ENCODE data around the gene C6orf120.

C6orf120 gene

DNA sequence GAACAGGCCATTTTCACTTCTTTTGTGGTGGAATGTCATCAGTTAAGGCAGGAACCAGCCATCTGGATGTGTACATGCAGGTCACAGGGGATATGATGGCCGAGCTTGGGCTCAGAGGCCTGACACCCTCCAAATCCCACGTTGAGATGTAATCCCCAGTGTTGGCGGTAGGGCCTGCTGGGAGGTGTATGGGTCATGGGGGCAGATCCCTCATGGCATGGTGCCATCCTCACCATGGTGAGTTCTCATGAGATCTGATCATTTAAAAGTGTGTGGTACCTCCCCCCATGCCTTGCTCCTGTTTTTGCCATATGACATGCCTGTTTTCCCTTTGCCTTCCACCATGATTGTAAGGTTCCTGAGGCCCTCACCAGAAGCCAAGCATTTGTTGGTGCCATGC, 26.9 kb upstream of the C6orf120 start:
- Histone ChIP-seq H3K27ac (ENCODE audit: poor library complexity, severe bottlenecking) (no peak overlapping the region), H3K27me3 (ENCODE audit: insufficient read depth, poor library complexity, severe bottlenecking) (no peaks in the 10 kb centered on the region), H3K36me3 (ENCODE audit: low read depth) (peaks cover 24% of the 10 kb centered on the region), H3K4me3 (ENCODE audit: severe bottlenecking) (no peak overlapping the region), H3K9me3 (ENCODE audit: severe bottlenecking) (no peaks in the 10 kb centered on the region), H3K4me1 (ENCODE audit: insufficient read depth, poor library complexity, severe bottlenecking) (no peaks in the 10 kb centered on the region)
- no peak for TF ChIP-seq CTCF (IDR thresholded peaks at IDR 0.05; ENCODE audit: poor library complexity, severe bottlenecking)
- DNase-seq (ENCODE audit: low spot score) (no peak), ATAC-seq (ENCODE audit: low read depth) (no peak)

DNA sequence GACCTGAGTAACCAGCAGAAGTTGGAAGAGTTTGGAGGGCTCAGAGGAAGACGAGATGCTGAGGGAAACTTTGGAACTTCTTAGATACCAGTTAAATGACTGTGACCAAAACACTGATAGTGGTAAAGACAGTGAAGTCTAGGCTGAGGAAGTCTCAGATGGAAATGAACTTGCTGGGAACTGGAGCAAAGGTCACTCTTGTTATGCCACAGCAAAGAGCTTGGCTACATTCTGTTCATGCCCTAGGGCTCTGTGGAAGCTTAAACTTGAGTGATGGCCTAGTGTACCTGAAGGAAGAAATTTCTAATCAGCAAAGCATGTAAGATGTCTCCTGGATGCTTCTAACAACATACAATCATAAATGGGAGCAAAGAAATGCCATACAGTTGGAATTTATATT, 24.8 kb upstream of the C6orf120 start:
- no peak for TF ChIP-seq CTCF (IDR thresholded peaks at IDR 0.05; ENCODE audit: poor library complexity, severe bottlenecking)
- no peak overlapping the region for H3K27ac ChIP-seq (ENCODE audit: poor library complexity, severe bottlenecking)
- H3K36me3 ChIP-seq (ENCODE audit: low read depth) = peaks cover 29% of the 10 kb centered on the region
- no peaks in the 10 kb centered on the region for H3K4me1 ChIP-seq (ENCODE audit: insufficient read depth, poor library complexity, severe bottlenecking)
- H3K27me3 ChIP-seq (ENCODE audit: insufficient read depth, poor library complexity, severe bottlenecking) = no peaks in the 10 kb centered on the region
- H3K9me3 ChIP-seq (ENCODE audit: severe bottlenecking) = no peaks in the 10 kb centered on the region
- H3K4me3 ChIP-seq (ENCODE audit: severe bottlenecking) = no peak overlapping the region
- DNase-seq (ENCODE audit: low spot score) (no peak), ATAC-seq (ENCODE audit: low read depth) (no peak)

- no peak for ATAC-seq (ENCODE audit: low read depth)
- Histone ChIP-seq H3K4me1 (ENCODE audit: insufficient read depth, poor library complexity, severe bottlenecking) (no peaks in the 10 kb centered on the region), H3K27me3 (ENCODE audit: insufficient read depth, poor library complexity, severe bottlenecking) (no peaks in the 10 kb centered on the region), H3K9me3 (ENCODE audit: severe bottlenecking) (no peaks in the 10 kb centered on the region), H3K36me3 (ENCODE audit: low read depth) (peaks cover 32% of the 10 kb centered on the region), H3K4me3 (ENCODE audit: severe bottlenecking) (no peak overlapping the region), H3K27ac (ENCODE audit: poor library complexity, severe bottlenecking) (no peak overlapping the region)
- TF ChIP-seq CTCF (IDR thresholded peaks at IDR 0.05; ENCODE audit: poor library complexity, severe bottlenecking) = no peak
- DNase-seq (ENCODE audit: low spot score) = no peak
These were observed 23.6 kb upstream of the C6orf120 start for GRCh38 chr6:169678342-169678741.

- H3K9me3 ChIP-seq (ENCODE audit: severe bottlenecking) = peaks cover 20% of the 10 kb centered on the region
- peaks cover 64% of the 10 kb centered on the region for H3K36me3 ChIP-seq (ENCODE audit: low read depth)
- no peak overlapping the region for H3K27ac ChIP-seq (ENCODE audit: poor library complexity, severe bottlenecking)
- H3K27me3 ChIP-seq (ENCODE audit: insufficient read depth, poor library complexity, severe bottlenecking) = no peaks in the 10 kb centered on the region
- H3K4me3 ChIP-seq (ENCODE audit: severe bottlenecking) = no peak overlapping the region
- no peak for TF ChIP-seq CTCF (IDR thresholded peaks at IDR 0.05; ENCODE audit: poor library complexity, severe bottlenecking)
- no peak for ATAC-seq (ENCODE audit: low read depth)
- peaks cover 6% of the 10 kb centered on the region for H3K4me1 ChIP-seq (ENCODE audit: insufficient read depth, poor library complexity, severe bottlenecking)
- DNase-seq (ENCODE audit: low spot score) = no peak
These were observed 17.9 kb upstream of the C6orf120 start for GRCh38 chr6:169684056-169684455.

- no peaks in the 10 kb centered on the region for H3K27me3 ChIP-seq (ENCODE audit: insufficient read depth, poor library complexity, severe bottlenecking)
- DNase-seq (ENCODE audit: low spot score) (no peak), ATAC-seq (ENCODE audit: low read depth) (no peak)
- H3K36me3 ChIP-seq (ENCODE audit: low read depth) = peaks cover 52% of the 10 kb centered on the region
- peaks cover 20% of the 10 kb centered on the region for H3K9me3 ChIP-seq (ENCODE audit: severe bottlenecking)
- H3K4me1 ChIP-seq (ENCODE audit: insufficient read depth, poor library complexity, severe bottlenecking) = peaks cover 18% of the 10 kb centered on the region
- no peak overlapping the region for H3K27ac ChIP-seq (ENCODE audit: poor library complexity, severe bottlenecking)
- TF ChIP-seq CTCF (IDR thresholded peaks at IDR 0.05; ENCODE audit: poor library complexity, severe bottlenecking) = no peak
- H3K4me3 ChIP-seq (ENCODE audit: severe bottlenecking) = no peak overlapping the region
These were observed 16.1 kb upstream of the C6orf120 start for GRCh38 chr6:169685860-169686259.

All from RWPE2 (cell line).